GM12872 (cell line): Measurements from ENCODE around the gene IMPG2.

Source experiments
- CTCF ChIP-seq: IDR thresholded peaks from 3 replicates; pipeline ENCODE4 v1.5.1; 2011; ENCODE audit warnings: low read depth, mild to moderate bottlenecking, low read length, moderate library complexity; ENCODE audit not compliant: insufficient read depth

IMPG2 gene

GRCh38 chr3:101252945-101253344 is 67.4 kb downstream of the IMPG2 start:
- TF ChIP-seq CTCF: no peak

- no peak for TF ChIP-seq CTCF
These were observed 68.1 kb downstream of the IMPG2 start for GRCh38 chr3:101252307-101252706.

- no peak for TF ChIP-seq CTCF
These were observed 68.9 kb downstream of the IMPG2 start for GRCh38 chr3:101251441-101251840.

- no peak for TF ChIP-seq CTCF
These were observed 70.9 kb downstream of the IMPG2 start for GRCh38 chr3:101249522-101249921.

- TF ChIP-seq CTCF: no peak
These were observed 71.6 kb downstream of the IMPG2 start for GRCh38 chr3:101248736-101249135.

- TF ChIP-seq CTCF: no peak
These were observed 76.2 kb downstream of the IMPG2 start for GRCh38 chr3:101244212-101244575.

- TF ChIP-seq CTCF: no peak
These were observed 76.8 kb downstream of the IMPG2 start for GRCh38 chr3:101243285-101244211.
